ENCODE results near the gene RBBP4.

Gene RBBP4

DNA sequence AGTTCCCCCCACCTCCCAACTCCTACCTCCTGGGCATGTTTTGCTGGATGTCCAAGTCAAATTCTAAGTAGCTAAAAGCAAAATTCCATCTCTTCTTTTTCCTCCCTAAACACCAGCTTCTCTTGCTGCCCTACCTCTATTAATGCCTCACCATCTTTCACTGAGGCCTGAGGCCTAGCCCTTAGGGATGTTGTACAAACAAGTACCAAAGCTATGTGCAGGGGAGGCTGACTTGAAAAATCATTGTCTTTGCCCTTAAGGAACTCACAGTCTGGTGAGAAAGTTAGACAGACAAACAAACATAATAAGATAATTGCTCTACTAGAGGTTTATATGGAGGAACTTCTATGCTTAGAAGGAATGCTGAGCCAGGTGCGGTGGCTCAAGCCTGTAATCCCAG is 76.9 kb downstream of the RBBP4 start:
- DNase-seq = no peak

DNA sequence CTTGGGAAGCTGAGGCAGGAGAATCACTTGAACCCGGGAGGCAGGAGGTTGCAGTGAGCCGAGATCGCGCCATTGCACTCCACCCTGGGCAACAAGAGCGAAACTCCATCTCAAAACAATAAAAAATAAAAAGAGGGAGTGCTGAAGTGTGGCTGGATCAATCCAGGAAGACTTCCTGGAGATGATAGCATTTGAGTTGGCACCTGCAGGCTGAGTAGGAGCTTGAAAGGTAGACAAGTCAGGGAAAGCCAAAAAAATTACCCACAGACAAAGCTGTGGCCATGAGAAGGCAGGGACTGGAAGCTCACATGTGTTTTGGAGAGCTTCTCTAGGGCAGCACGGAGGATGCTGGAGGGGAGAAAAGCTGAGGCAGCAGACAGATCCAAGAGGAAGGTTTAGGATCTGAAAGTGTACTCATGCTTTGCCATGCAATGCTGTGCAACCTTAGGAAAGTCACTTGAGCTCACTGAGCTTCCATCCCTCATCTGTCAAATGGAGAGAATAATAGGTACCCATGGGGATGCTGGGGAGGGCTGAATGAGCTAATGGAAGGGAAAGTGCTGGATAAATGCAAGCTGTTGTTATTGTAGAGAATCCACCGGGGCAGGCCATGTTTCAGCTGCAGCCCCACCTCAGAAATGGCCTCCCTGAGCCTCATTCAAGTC is 77.5 kb downstream of the RBBP4 start:
- no peak for DNase-seq

DNA sequence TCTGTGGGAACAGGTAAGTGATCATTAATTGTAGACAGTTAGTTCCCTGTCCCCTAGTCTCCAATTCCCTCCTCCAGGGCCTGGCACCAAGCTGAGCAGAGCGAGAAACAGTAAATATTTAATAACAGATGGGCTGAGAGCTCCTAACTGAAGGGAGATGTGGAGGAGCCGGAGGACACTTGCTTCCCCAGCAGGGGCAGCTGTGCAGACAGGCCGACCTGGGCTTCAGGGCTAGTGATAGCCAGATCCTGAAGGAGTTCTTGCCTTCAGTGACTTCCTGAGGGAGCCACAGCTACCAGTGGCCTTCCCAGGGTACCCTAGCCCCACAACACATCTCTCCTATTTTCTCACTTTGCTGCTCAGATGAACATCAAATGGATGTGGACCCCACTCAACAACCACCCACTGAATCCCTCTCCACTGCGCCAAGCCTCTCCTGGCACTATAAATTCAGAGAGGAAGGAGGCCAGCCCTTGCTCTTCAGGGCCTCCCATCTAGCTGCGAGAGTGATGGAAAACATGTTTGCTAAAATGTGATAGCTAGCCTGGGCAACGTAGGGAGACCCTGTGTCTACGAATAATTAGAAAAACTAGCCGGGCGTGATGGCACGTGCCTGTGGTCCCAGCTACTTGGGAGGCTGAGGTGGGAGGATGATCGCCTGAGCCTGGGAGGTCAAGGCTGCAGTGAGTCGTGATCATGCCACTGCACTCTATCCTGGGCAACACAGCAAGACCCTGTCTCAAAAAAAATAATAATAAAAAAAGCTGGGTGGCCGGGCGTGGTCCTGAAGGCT is 78.4 kb downstream of the RBBP4 start:
- DNase-seq = no peak

- no peak for DNase-seq
Observed at GRCh38 chr1:32733582-32734321, 82.7 kb downstream of the RBBP4 start.
